DND-41 (cell line): Measurements from ENCODE around the gene ARL2BP.

Source experiments
- EZH2 ChIP-seq: IDR thresholded peaks from 3 replicates; pipeline ENCODE4 v1.6.1; 2012; ENCODE audit warnings: borderline replicate concordance, low read depth, mild to moderate bottlenecking, moderate library complexity, low read length, inconsistent platforms; ENCODE audit not compliant: severe bottlenecking
- TF ChIP-seq, protein P1 (sequence below): IDR thresholded peaks from 2 replicates; pipeline ENCODE4 v1.5.1; 2012; ENCODE audit warnings: borderline replicate concordance, low read length, moderate library complexity, mild to moderate bottlenecking; ENCODE audit not compliant: poor library complexity, severe bottlenecking; ENCODE audit errors: extremely low read depth

DNA sequence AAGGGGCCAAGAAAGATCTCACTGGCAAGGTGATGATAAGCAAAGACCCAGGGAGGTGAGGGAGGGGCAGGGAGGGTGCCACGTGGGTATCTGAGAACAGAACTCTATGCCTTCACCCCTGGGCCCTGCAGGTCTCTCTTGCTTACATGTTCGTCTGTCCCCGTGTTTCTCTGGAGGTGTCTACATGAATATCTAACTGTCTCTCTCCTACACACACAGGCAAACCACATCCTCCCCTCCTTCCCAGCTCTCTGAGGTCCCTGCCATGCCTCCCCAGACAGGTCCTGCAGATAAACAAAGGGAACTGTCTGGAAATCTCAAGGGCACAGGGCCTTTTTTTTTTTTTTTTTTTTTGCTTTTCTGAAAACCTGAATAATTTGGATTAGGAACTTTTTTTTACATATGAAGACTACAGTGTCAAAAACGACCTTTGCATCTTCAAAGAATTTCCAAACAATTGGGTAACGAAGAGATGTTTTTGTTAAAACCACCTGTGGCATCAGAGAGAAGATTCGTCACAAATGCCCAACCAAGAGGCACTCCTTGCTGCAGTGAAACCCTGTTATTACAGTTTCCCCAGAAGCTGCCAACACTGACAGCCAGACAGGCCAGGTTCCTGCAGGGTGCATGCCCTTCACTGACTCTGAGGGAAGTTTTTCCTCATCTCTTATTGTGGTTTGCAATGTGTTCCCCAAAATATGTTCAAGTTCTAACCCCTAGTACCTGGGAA, 21.6 kb downstream of the ARL2BP start:
- TF ChIP-seq, protein P1, sequence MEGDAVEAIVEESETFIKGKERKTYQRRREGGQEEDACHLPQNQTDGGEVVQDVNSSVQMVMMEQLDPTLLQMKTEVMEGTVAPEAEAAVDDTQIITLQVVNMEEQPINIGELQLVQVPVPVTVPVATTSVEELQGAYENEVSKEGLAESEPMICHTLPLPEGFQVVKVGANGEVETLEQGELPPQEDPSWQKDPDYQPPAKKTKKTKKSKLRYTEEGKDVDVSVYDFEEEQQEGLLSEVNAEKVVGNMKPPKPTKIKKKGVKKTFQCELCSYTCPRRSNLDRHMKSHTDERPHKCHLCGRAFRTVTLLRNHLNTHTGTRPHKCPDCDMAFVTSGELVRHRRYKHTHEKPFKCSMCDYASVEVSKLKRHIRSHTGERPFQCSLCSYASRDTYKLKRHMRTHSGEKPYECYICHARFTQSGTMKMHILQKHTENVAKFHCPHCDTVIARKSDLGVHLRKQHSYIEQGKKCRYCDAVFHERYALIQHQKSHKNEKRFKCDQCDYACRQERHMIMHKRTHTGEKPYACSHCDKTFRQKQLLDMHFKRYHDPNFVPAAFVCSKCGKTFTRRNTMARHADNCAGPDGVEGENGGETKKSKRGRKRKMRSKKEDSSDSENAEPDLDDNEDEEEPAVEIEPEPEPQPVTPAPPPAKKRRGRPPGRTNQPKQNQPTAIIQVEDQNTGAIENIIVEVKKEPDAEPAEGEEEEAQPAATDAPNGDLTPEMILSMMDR = no peak
- TF ChIP-seq EZH2 = no peak
